HK-2 (cell line): Measurements from ENCODE around the gene NCBP2.
"Not testable (repeated sequence)": the region's sequence is repeated elsewhere in the genome, so short reads cannot be mapped to it uniquely, and the experiment has no call there.

ENCODE experiments used
- DNase-seq: peaks from one replicate; pipeline ENCODE4 v3.0.0-alpha.2; 2018; ENCODE audit not compliant: unreplicated experiment

NCBP2 gene

GRCh38 chr3:196968233-196969133, 26.2 kb upstream of the NCBP2 start, which contains the start of gene PIGZ:
Gene PIGZ (minus strand): TSS chr3:196968833. CDS start chr3:196952031, 16,802 bp downstream.
- DNase-seq, result peak; percentile 46

- DNase-seq, result no peak
Measured at GRCh38 chr3:196967412-196968232, 25.3 kb upstream of the NCBP2 start.

- DNase-seq, result no peak
Measured at GRCh38 chr3:196966526-196967401, 24.4 kb upstream of the NCBP2 start.

DNA sequence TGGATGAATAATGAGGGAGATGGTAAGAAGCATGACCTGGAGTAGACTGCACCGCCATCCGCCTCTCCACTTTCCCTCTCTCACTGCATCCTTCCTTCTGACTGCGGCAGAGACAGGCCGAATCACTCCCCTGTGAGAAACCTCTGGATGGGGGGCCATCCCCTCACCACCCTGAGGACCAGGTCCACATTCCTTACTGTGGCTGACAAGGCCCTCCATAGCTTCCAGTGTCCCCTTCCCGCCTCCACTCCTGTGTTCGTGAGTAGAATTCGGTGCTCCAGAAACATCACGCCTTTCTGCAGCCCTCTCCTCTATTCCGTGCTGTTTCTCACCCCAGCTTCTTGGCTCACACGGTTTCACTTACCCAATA, 23.5 kb upstream of the NCBP2 start:
- no peak for DNase-seq

- DNase-seq, result no peak
Measured at GRCh38 chr3:196965112-196965803, 22.9 kb upstream of the NCBP2 start.

GRCh38 chr3:196963631-196963953, 21.3 kb upstream of the NCBP2 start:
- DNase-seq, result no peak

DNA sequence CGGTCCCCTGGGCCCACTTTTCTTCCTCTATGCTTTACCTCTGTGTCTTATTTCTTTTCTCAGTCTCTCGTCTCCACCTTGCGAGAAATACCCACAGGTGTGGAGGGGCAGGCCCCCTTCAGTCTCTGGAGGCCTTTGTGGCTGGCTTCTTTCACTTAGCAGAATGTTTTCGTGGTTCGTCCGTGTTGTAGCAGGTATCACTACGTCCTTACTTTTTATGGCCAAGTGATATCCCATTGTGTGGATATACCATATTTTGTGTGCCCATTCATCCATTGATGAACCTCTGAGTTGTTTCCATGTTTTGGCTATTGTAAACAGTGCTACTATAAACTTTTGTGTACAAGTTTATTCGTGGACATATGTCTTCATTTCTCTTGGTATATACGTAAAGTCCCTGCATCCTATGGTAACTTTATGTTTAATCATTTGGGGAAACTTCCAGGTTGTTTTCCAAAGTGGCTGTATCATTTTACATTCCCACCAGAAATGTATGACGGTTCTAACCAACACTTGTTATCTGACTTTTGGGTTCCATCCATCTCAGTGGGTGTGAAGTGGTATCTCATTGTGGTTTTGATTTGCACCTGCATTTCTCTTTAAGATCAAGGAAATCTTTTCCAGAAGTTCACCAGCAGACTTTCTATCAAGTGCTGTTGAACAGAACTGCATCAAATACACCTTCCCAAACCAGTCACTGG, 20.8 kb upstream of the NCBP2 start:
- no peak for DNase-seq

- DNase-seq, result no peak
Measured at GRCh38 chr3:196962108-196962929, 20.0 kb upstream of the NCBP2 start.

- DNase-seq, result no peak
Measured at GRCh38 chr3:196954832-196955231, 12.5 kb upstream of the NCBP2 start.

GRCh38 chr3:196951371-196951770, 9.0 kb upstream of the NCBP2 start:
- no peak for DNase-seq

DNA sequence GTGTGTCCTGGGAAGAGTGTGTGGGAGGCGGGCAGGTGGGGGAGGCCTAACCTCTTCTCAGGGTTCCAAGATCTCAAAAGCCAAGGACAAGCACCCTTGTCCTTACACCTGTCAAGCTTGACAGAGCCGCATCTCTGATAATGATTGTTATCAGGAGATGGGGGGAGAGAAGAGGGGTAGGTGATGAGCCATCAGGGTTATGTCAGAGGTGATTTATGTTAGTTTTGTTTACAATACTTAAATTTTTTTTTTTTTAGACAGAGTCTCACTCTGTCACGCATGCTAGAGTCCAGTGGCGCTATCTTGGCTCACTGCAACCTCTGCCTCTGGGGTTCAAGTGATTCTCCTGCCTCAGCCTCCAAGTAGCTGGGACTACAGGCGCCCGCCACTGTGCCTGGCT, 7.4 kb upstream of the NCBP2 start:
- DNase-seq, result no peak

- DNase-seq, result no peak
Measured at GRCh38 chr3:196949285-196949619, 6.9 kb upstream of the NCBP2 start.

DNA sequence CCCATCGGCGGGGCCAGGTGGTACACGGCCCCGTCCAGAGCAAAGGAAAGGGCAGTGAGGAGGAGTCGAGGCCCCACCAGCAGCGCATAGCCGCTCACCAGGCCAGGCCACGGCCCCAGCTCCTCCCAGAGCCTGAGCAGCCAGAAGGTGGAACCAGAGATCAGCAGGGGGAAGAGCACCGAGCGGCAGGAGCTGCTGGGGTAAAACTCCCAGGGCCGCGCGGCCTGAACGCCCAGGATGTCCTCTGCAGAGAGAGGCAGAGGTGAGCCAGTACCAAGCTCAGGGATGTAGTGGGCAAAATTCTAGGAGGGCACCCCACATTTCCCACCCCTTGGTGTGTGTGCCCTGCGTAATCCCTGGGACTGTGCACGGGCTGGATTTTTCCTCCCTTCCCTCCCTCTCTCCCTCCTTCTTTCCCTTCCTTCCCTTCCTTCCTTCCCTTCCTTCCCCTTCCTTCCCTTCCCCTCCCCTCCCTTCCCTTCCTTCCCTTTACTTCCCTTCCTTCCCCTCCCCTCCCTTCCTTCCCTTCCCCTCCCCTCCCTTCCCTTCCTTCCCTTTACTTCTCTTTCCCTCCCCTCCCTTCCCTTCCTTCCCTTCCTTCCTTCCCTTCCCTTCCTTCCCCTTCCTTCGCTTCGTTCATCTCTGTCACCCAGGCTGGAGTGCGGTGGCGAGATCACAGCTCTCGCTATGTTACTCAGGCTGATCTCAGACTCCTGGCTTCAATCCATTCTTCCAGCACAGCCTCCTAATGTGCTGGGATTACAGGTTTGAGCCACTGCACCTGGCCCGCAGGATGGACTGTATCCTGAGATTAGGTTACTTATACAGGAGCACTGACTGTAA, 6.3 kb upstream of the NCBP2 start:
- DNase-seq, result no peak

DNA sequence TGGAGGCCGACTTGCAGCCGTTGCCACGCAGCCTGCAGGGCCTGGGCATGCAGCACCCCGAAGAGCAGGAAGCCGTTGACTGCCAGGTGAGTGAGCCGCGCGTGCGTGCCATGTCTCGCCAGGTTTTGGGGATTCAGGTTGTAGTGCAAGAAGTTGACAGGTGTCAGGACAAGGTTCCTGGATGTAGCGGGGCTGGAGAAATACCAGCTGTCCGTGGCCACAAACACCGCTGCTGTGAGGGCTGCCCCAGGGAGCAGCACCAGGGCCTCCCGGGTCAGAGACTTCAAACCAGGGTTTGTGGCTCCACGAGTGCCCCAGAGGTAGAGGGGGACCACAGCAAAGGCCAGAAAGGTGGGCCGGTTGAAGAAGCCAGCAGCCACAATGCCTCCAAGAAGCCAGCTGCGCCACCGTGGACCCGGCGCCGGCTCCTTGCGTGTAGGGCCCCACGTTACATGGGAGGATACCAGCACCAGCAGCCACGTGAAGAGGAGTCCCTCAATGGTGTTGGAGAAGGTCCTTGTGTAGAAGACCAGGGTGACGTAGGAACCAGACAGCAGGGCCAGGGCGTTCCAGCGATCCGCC, 5.6 kb upstream of the NCBP2 start:
- no peak for DNase-seq

GRCh38 chr3:196947136-196947859, 5.0 kb upstream of the NCBP2 start:
- no peak for DNase-seq

- DNase-seq, result not testable (repeated sequence)
Measured at GRCh38 chr3:196944037-196944790, 1.9 kb upstream of the NCBP2 start.

DNA sequence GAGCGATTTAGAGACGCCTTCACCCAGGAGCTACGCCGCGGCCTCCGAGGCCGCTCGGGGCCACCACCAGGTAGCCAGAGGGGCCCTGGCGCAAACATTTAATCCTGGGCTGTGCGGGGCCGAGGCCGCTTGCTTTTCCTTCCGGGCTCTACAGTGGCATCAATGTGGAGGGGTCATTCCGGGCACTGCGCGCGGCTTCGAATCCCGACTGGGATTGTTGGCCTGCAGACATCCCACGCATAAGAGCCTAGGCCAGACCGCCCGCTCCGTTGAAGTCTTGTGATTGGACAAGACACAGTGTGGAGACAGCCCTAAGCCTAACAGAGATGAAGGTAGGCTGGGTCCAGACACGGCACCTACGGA, 568 bp upstream of the NCBP2 start:
- peak; percentile 46 for DNase-seq
